ENCODE results near the gene SLC16A4. TPM values are rescaled to one million over a fixed set of nuclear protein-coding genes. Genes with fewer than 3 reads are reported as not detected.
"Not testable (repeated sequence)": the region's sequence is repeated elsewhere in the genome, so short reads cannot be mapped to it uniquely, and the experiment has no call there.

The SLC16A4 gene
- 0.52 TPM for polyA plus RNA-seq (2012; ENCODE audit: insufficient read depth, insufficient read length, low read depth)

DNA sequence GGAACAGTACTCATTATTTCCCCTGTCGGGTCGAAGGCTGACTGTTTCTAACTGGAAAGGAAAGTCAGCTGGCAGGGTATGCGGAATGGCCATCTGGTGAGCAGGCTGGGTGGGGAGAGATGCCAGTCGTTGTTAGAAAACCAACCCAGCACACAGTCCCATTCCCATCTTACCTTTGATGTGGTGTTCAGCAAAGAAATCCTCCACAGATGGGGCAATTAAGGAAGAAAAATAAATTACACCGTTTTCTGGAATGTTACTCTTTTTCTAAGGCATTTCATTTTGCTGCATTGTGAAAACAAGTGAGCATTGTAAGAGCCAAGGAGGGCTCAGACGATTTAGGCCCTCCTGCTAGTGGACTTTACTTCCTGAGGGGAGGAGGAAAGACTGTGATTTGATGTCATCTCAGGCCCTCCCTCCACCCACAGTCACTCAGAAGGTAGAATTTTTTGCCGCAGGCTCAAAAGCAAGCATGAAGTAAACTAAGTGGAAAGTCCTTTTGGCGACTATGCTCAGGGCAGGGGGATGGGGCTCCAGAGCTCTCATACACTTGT lies at the start of gene SLC16A4:
Gene SLC16A4 (minus strand): TSS at position 335 of the 554 bp plus-strand sequence. CDS start 1,703 bp downstream, outside the sequence.
- H3K27me3 ChIP-seq: no peaks in the 10 kb centered on the region
- peaks cover 4% of the 10 kb centered on the region; the same call in 1 of the 2 replicates for H3K36me3 ChIP-seq
- no peak for DNase-seq
- no peaks in the 10 kb centered on the region for H3K9me3 ChIP-seq
- no peak within 1 kb of the TSS for H3K4me3 ChIP-seq (ENCODE audit: low read depth, low read length)
- H3K4me1 ChIP-seq: no peaks in the 10 kb centered on the region
- TF ChIP-seq, protein P1, sequence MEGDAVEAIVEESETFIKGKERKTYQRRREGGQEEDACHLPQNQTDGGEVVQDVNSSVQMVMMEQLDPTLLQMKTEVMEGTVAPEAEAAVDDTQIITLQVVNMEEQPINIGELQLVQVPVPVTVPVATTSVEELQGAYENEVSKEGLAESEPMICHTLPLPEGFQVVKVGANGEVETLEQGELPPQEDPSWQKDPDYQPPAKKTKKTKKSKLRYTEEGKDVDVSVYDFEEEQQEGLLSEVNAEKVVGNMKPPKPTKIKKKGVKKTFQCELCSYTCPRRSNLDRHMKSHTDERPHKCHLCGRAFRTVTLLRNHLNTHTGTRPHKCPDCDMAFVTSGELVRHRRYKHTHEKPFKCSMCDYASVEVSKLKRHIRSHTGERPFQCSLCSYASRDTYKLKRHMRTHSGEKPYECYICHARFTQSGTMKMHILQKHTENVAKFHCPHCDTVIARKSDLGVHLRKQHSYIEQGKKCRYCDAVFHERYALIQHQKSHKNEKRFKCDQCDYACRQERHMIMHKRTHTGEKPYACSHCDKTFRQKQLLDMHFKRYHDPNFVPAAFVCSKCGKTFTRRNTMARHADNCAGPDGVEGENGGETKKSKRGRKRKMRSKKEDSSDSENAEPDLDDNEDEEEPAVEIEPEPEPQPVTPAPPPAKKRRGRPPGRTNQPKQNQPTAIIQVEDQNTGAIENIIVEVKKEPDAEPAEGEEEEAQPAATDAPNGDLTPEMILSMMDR (IDR thresholded peaks at IDR 0.05; ENCODE audit: low read depth, low read length): no peak

DNA sequence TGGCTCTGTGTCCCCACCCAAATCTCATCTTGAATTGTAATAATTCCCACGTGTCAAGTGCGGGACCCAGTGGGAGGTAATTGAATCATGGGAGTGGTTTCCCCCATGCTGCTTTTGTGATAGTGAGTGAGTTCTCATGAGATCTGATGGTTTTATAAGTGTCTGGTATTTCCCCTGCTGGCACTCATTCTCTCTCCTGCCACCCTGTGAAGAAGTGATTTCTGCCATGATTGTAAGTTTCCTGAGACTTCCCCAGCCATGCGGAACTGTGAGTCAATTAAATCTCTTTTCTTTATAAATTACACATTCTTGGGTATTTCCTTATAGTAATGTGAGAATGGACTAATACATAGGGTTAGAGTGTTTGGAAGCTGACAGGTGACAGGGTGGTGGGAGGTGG lies 49.0 kb upstream of the SLC16A4 start:
- DNase-seq; H3K36me3 ChIP-seq; H3K27me3 ChIP-seq; H3K4me1 ChIP-seq; H3K4me3 ChIP-seq (ENCODE audit: low read depth, low read length); H3K9me3 ChIP-seq: not testable (repeated sequence)

DNA sequence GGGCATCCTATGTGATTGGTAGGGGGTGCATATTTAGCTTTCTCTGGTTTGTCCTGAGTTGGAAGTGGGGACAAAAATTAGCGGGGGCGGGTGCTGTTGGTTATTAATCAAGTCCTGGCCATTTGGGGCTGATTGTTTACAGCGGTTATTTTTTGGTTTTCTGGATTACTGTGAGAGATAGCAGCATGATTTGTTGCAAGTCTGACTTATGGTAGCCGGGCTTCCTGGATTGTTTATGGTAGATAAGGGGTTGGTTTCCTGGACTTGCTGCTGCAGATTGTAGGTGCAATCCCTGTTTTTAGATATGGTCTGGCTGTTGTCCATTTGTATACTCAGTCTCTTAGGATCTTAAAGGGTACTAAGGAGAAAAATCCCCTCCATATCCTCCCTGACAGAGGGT lies 48.1 kb upstream of the SLC16A4 start:
- DNase-seq: no peak

DNA sequence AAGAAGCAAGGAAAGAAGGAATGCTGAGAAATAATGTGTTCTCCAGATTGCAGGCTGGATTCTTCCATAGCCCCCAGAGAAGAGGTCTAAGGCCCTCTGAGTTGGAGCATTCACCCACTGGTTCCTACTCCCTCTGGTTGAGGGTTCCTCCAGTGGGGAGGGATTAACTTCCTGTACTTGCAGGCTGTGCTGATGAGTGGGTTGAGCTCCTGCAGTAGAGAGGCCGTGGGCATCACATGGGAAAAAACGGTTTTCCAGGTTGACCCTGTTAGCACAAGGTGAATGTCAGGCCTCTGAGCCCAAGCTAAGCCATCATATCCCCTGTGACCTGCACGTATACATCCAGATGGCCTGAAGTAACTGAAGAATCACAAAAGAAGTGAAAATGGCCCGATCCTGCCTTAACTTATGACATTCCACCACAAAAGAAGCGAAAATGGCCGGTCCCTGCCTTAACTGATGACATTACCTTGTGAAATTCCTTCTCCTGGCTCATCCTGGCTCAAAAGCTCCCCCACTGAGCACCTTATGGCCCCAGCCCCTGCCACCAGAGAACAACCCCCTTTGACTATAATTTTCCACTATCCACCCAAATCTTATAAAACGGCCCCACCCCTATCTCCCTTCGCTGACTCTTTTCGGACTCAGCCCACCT lies 46.9 kb upstream of the SLC16A4 start:
- not testable (repeated sequence) for H3K9me3 ChIP-seq; H3K36me3 ChIP-seq; H3K27me3 ChIP-seq; H3K4me3 ChIP-seq (ENCODE audit: low read depth, low read length); H3K4me1 ChIP-seq; DNase-seq

More for the DNA sequence above, 48.1 kb upstream of the SLC16A4 start:
- TF ChIP-seq, protein P1 (IDR thresholded peaks at IDR 0.05; ENCODE audit: low read depth, low read length): no peak
- Histone ChIP-seq H3K4me1 (peaks cover 8% of the 10 kb centered on the region), H3K4me3 (ENCODE audit: low read depth, low read length) (no peak overlapping the region), H3K27me3 (no peaks in the 10 kb centered on the region), H3K36me3 (no peaks in the 10 kb centered on the region), H3K9me3 (no peaks in the 10 kb centered on the region; the same call in none of the 2 replicates)

- H3K9me3 ChIP-seq: no peaks in the 10 kb centered on the region; the same call in none of the 2 replicates
- peaks cover 8% of the 10 kb centered on the region for H3K4me1 ChIP-seq
- H3K27me3 ChIP-seq: no peaks in the 10 kb centered on the region
- H3K36me3 ChIP-seq: no peaks in the 10 kb centered on the region
- TF ChIP-seq, protein P1 (IDR thresholded peaks at IDR 0.05; ENCODE audit: low read depth, low read length): no peak
- no peak overlapping the region for H3K4me3 ChIP-seq (ENCODE audit: low read depth, low read length)
- DNase-seq: no peak
Observed at GRCh38 chr1:110436635-110437034, 45.8 kb upstream of the SLC16A4 start.

DNA sequence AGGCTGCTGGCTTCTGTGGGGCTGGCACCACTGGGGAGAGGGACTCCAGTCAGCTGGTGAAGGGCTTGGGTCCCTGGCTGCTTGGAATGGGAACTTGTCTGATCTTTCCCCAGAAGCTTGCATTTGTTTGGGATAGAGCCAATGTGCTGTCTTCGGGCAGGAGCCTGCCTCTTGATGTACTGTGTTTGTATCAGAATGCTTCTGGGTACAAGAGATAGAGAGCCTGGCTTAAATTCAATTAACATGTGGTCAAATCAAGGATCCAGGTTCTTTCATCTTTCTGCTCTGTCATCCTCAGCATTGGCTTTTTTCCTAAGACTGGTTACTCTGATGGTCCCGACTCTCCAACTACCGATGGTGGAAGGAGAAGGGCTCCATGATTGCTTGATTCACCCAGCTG lies 44.1 kb upstream of the SLC16A4 start:
- Histone ChIP-seq H3K36me3 (no peaks in the 10 kb centered on the region), H3K27me3 (no peaks in the 10 kb centered on the region; the same call in 1 of the 2 replicates), H3K9me3 (no peaks in the 10 kb centered on the region; the same call in none of the 2 replicates), H3K4me3 (ENCODE audit: low read depth, low read length) (no peak overlapping the region), H3K4me1 (peaks cover 8% of the 10 kb centered on the region)
- TF ChIP-seq, protein P1 (IDR thresholded peaks at IDR 0.05; ENCODE audit: low read depth, low read length): no peak
- no peak for DNase-seq

DNA sequence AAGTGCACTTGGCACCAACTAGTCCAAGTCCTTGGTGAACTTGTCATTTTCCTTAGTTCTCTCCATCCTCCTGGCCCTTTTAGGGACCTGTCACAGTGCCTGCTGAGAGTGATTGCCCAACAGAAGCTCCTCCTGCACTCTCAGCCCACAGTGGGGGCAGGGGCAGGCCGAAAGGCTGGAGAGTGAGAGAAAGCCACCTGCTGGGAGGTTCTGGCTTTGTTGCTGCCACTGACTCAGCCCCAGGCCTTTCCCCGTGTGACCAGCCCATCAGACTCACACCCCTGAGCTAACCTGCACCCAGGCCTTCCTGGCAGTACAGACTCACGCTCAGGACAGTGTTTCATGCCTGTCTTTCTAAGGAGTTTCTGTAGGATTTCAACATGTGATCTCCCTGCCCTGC lies 43.0 kb upstream of the SLC16A4 start:
- Histone ChIP-seq H3K4me1 (peaks cover 5% of the 10 kb centered on the region), H3K36me3 (no peaks in the 10 kb centered on the region), H3K27me3 (peaks cover 6% of the 10 kb centered on the region), H3K4me3 (ENCODE audit: low read depth, low read length) (no peak overlapping the region), H3K9me3 (no peaks in the 10 kb centered on the region; the same call in none of the 2 replicates)
- DNase-seq: peak; percentile 62
- TF ChIP-seq, protein P1 (IDR thresholded peaks at IDR 0.05; ENCODE audit: low read depth, low read length): peak; percentile 41

Data from BE2C (cell line).